ENCODE data around the gene SDCBP2.
A peak's percentile ranks its signal among the peaks of the same experiment; 100 is the strongest.

Gene SDCBP2

GRCh38 chr20:1293641-1294379 lies 35.1 kb downstream of the SDCBP2 start:
- no peak for DNase-seq (ENCODE audit: low read depth in 2 of 2)
- H3K4me3 ChIP-seq (replicated peaks in 1 of 2; ENCODE audit: low read depth in 2 of 2, low read length in 2 of 2), result no peak overlapping the region
- TF ChIP-seq CTCF (IDR thresholded peaks at IDR 0.05; ENCODE audit: low read depth, low read length), result no peak

GRCh38 chr20:1292620-1293019 lies 36.3 kb downstream of the SDCBP2 start:
- DNase-seq (ENCODE audit: low read depth in 2 of 2), result no peak
- TF ChIP-seq CTCF (IDR thresholded peaks at IDR 0.05; ENCODE audit: low read depth, low read length), result no peak
- no peak overlapping the region for H3K4me3 ChIP-seq (replicated peaks in 1 of 2; ENCODE audit: low read depth in 2 of 2, low read length in 2 of 2)

GRCh38 chr20:1291191-1291741 lies 37.7 kb downstream of the SDCBP2 start:
- TF ChIP-seq CTCF (IDR thresholded peaks at IDR 0.05; ENCODE audit: low read depth, low read length), result no peak
- peak; percentile 55 to 67 for DNase-seq (ENCODE audit: low read depth in 2 of 2)
- no peak overlapping the region for H3K4me3 ChIP-seq (replicated peaks in 1 of 2; ENCODE audit: low read depth in 2 of 2, low read length in 2 of 2)

DNA sequence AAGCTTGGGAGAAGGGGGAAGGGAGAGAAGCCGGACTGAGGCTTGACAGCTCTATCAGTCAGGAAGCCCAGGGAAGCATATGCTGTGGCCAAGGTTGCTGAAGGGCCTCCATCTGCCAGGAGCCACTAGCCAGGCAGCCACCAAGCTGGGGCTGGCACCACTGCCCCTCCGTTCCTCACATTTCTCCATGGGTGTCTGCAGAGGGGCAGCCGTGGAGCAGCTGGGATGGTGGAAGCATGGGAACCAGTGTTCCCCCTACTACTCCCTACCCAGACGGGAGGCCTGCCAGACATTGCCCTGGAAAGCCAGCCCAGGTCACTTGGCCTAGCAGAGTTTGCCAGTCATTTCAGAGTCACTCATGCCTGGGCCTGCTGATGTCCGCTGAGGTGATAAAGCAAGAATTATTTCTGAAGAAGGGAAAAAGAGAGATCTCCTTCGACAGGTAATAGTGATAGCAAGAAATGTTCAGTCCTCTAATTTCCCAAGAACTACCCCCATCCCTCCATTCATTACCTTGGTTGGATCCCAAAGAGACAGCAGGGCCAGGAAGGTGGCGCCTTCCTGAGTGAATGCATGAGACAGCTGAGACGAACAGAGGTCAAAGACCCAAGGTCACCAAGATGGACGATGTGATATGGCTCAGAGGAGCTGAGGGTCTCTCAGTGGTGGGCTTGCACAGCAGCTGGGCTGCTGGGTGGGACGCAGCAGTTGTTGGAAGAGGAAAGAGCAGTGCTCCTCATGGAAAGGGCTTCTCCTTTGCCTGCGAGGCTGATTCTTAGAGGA lies 41.0 kb downstream of the SDCBP2 start:
- no peak for DNase-seq (ENCODE audit: low read depth in 2 of 2)
- no peak for TF ChIP-seq CTCF (IDR thresholded peaks at IDR 0.05; ENCODE audit: low read depth, low read length)
- H3K4me3 ChIP-seq (replicated peaks in 1 of 2; ENCODE audit: low read depth in 2 of 2, low read length in 2 of 2), result no peak overlapping the region

GRCh38 chr20:1287306-1287705 lies 41.6 kb downstream of the SDCBP2 start:
- no peak for DNase-seq (ENCODE audit: low read depth in 2 of 2)
- no peak overlapping the region for H3K4me3 ChIP-seq (replicated peaks in 1 of 2; ENCODE audit: low read depth in 2 of 2, low read length in 2 of 2)
- no peak for TF ChIP-seq CTCF (IDR thresholded peaks at IDR 0.05; ENCODE audit: low read depth, low read length)

DNA sequence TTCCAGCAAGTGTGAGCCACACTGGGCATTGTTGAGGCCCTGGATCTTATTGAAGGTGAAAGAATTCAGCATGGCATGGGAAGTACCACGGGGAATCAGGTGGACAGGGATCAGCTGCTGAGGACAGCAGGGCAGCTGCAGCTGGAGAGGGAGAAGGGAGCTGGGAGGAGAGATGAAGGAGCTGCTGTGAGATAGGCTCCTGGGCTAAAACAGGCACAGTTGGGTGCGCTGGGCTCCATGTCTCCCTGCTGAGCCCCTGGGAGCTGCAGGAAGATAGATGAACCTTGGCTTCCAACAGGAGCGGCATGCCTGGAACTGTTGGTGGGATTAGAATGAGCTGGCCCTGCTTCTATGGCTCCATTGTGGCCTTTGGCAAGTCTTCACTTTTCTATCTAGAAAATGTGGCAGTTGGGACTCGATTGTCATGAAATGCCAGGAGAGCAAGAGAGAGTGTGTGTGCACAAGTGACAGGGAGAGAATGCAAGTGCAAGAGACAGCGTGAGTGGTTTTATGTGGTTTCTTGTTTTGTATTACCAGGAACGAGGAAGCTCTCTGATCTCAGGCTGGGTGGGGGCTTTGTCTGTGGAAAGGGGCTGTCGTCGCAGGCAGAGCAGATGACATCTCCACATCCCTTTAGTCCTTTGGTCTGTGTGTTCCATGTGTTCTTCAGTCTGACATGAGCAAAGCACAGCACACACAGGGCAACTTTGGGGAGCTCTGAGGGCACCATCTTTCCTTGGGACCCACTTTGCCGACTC lies 42.5 kb downstream of the SDCBP2 start:
- no peak for TF ChIP-seq CTCF (IDR thresholded peaks at IDR 0.05; ENCODE audit: low read depth, low read length)
- no peak for DNase-seq (ENCODE audit: low read depth in 2 of 2)
- no peak overlapping the region for H3K4me3 ChIP-seq (replicated peaks in 1 of 2; ENCODE audit: low read depth in 2 of 2, low read length in 2 of 2)
